Uterus (tissue), 4 donors: ENCODE data around the gene ATL3. TPM values are rescaled to one million over a fixed set of nuclear protein-coding genes. Genes with fewer than 3 reads are reported as not detected.
"Not testable (repeated sequence)": the region's sequence is repeated elsewhere in the genome, so short reads cannot be mapped to it uniquely, and the experiment has no call there.

Source experiments
- DNase-seq, 2 donors: peaks; one replicate each; pipeline ENCODE4 v3.0.0-alpha.2; 2019 to 2020
- H3K27ac ChIP-seq, 2 donors: fragments of 200-600 bp; sonication (generic); 1 replicate in 1 of 2; 2 replicates in 1 of 2; pipeline ENCODE4 v1.5.1; 2016 to 2018
- H3K27me3 ChIP-seq, 2 donors: fragments of 200-600 bp; sonication (generic); one replicate each; pipeline ENCODE4 v1.5.1; 2018 to 2019; ENCODE audit warnings: control low read depth in 1 of 2
- H3K36me3 ChIP-seq, 2 donors: fragments of 200-600 bp; sonication (generic); one replicate each; pipeline ENCODE4 v1.5.1; 2019; ENCODE audit warnings: control low read depth in 1 of 2
- H3K4me1 ChIP-seq, 2 donors: fragments of 200-600 bp; sonication (generic); one replicate each; pipeline ENCODE4 v1.5.1; 2018 to 2019; ENCODE audit warnings: control low read depth in 1 of 2
- H3K4me3 ChIP-seq, 2 donors: fragments of 200-600 bp; sonication (generic); 1 replicate in 1 of 2; 2 replicates in 1 of 2; pipeline ENCODE4 v1.5.1; 2018 to 2019; ENCODE audit warnings: mild to moderate bottlenecking in 1 of 2
- H3K9me3 ChIP-seq, 2 donors: fragments of 200-600 bp; sonication (generic); one replicate each; pipeline ENCODE4 v1.5.1; 2019; ENCODE audit warnings: control low read depth in 1 of 2
- POLR2A ChIP-seq, 2 donors: fragments of 450-650 bp; IDR thresholded peaks; one replicate each; pipeline ENCODE4 v1.6.1; 2016; ENCODE audit warnings: antibody characterized with exemption in 2 of 2, mild to moderate bottlenecking in 1 of 2, moderate library complexity in 1 of 2
- intact Hi-C: fragments of 100-400 bp; cut with DNase I; formaldehyde crosslinking; loops from one replicate; pipeline ENCODE4 v1.15.1; 2023; ENCODE audit warnings: low total_unique reads
- total RNA-seq, 4 donors: library from RNA; depleted of rRNA in 3 of 4; stranded (reverse); fragments of >200 nt in 3 of 4; gene quantifications; one replicate each; pipeline versions ENCODE4 v1.1.0 to v1.2.4, GENCODE V29; 2014 to 2023
- TF ChIP-seq, protein P1 (sequence below), 4 experiments: fragments of 200-600 bp in 2 of 4; fragments of 450-650 bp in 2 of 4; sonication (generic) in 2 of 4; IDR thresholded peaks; one replicate each; pipeline ENCODE4 v1.5.1; 2016 to 2019; ENCODE audit warnings: antibody characterized with exemption in 4 of 4, mild to moderate bottlenecking in 2 of 4, moderate library complexity in 1 of 4
- donor health status: DM: yes; HTN: yes; CAD: no.

The ATL3 gene
- total RNA-seq, 4 donors from 2014 or later = 49.4 to 158 (median 87.6) TPM

- Histone ChIP-seq H3K9me3 (no peaks in the 10 kb centered on the region), H3K4me1 (peaks cover 0 to 6% of the 10 kb centered on the region in 2 donors), H3K27ac (no peak overlapping the region), H3K27me3 (no peaks in the 10 kb centered on the region), H3K4me3 (no peak overlapping the region), H3K36me3 (no peaks in the 10 kb centered on the region)
- intact Hi-C loops = no loop called here
- no peak for DNase-seq
- TF ChIP-seq, protein P1, sequence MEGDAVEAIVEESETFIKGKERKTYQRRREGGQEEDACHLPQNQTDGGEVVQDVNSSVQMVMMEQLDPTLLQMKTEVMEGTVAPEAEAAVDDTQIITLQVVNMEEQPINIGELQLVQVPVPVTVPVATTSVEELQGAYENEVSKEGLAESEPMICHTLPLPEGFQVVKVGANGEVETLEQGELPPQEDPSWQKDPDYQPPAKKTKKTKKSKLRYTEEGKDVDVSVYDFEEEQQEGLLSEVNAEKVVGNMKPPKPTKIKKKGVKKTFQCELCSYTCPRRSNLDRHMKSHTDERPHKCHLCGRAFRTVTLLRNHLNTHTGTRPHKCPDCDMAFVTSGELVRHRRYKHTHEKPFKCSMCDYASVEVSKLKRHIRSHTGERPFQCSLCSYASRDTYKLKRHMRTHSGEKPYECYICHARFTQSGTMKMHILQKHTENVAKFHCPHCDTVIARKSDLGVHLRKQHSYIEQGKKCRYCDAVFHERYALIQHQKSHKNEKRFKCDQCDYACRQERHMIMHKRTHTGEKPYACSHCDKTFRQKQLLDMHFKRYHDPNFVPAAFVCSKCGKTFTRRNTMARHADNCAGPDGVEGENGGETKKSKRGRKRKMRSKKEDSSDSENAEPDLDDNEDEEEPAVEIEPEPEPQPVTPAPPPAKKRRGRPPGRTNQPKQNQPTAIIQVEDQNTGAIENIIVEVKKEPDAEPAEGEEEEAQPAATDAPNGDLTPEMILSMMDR (IDR thresholded peaks at IDR 0.05) = no peak
- no peak for TF ChIP-seq POLR2A (IDR thresholded peaks at IDR 0.05)
These were observed 62.5 kb downstream of the ATL3 start for GRCh38 chr11:63608353-63609345.

GRCh38 chr11:63603180-63603518 lies 68.0 kb downstream of the ATL3 start:
- no peak for TF ChIP-seq POLR2A (IDR thresholded peaks at IDR 0.05)
- TF ChIP-seq, protein P1 (IDR thresholded peaks at IDR 0.05) = no peak
- intact Hi-C loops = no loop called here
- Histone ChIP-seq H3K27ac (peak overlapping the region in 1 of 2 donors; percentile 17), H3K27me3 (no peaks in the 10 kb centered on the region), H3K4me3 (no peak overlapping the region), H3K36me3 (no peaks in the 10 kb centered on the region), H3K4me1 (no peaks in the 10 kb centered on the region), H3K9me3 (no peaks in the 10 kb centered on the region)
- no peak for DNase-seq

GRCh38 chr11:63602290-63603179 lies 68.6 kb downstream of the ATL3 start:
- H3K4me1 ChIP-seq, H3K4me3 ChIP-seq, intact Hi-C loops, H3K27me3 ChIP-seq, H3K36me3 ChIP-seq, H3K9me3 ChIP-seq: not testable (repeated sequence)
- peak; percentile 36 to 46 for DNase-seq
- H3K27ac ChIP-seq = peak overlapping the region; percentile 17 to 41

DNA sequence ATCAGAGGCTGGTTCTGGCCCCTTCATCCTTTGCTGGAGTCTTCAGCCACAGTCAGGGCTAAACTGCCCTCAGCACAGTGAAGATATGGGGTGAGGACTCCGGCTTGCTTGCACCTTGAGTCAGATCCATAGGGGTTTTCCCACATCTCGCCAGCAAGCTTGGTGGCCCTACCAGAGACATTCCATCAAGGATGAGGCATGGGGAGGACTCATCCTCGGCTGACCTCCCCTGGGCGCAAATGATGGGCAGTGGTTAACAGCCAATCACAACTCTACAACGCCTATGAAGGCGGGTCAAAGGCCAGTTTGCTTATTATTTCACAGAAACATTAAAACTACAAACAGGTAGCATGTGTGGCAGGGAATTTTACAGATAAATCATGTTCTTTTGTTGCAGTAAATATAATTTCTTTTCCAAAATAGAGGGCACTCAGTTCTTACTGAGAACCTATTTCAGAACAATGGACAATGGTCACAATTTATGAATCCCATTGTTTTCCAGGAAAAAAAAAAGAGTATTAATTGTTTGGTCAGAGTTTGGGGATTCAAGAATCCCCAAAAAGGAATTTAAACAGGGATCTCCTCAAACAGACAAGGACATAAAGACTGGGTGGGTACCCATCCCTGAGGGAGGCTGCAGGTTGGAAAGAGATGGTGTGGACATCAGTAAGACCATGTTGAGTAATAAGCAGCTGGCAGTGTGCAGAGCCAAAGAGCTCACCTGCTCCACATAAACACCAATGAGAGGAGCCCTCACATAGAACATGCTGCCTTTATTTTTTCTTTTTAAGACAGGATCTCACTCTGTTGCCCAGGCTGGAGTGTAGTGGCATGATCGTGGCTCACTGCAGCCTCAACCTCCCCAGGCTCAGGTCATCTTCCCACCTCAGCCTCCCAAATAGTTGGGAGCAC lies 71.7 kb downstream of the ATL3 start:
- no peaks in the 10 kb centered on the region for H3K9me3 ChIP-seq
- H3K27ac ChIP-seq = no peak overlapping the region
- no peak for DNase-seq
- no peaks in the 10 kb centered on the region for H3K4me1 ChIP-seq
- no peaks in the 10 kb centered on the region for H3K27me3 ChIP-seq
- TF ChIP-seq, protein P1 (IDR thresholded peaks at IDR 0.05) = no peak
- TF ChIP-seq POLR2A (IDR thresholded peaks at IDR 0.05) = no peak
- intact Hi-C loops = no loop called here
- no peaks in the 10 kb centered on the region for H3K36me3 ChIP-seq
- H3K4me3 ChIP-seq = no peak overlapping the region

- no peak overlapping the region for H3K4me3 ChIP-seq
- no peak for DNase-seq
These were observed 72.6 kb downstream of the ATL3 start for GRCh38 chr11:63598556-63598955.

More at GRCh38 chr11:63598556-63598955, 72.6 kb downstream of the ATL3 start:
- Histone ChIP-seq H3K27ac (no peak overlapping the region), H3K36me3 (no peaks in the 10 kb centered on the region), H3K9me3 (no peaks in the 10 kb centered on the region), H3K4me1 (no peaks in the 10 kb centered on the region), H3K27me3 (no peaks in the 10 kb centered on the region)
- no peak for TF ChIP-seq POLR2A (IDR thresholded peaks at IDR 0.05)
- TF ChIP-seq, protein P1 (IDR thresholded peaks at IDR 0.05) = no peak
- intact Hi-C loops = no loop called here
